Endothelial cell of umbilical vein (primary cell): ENCODE measurements around the gene NOP9. TPM values are rescaled to one million over a fixed set of nuclear protein-coding genes. Genes with fewer than 3 reads are reported as not detected.
A peak's percentile ranks its signal among the peaks of the same experiment; 100 is the strongest.

Experiments used
- BruUV-seq: library from RNA; stranded (reverse); fragments of 400-500 nt; replicated peaks from 2 replicates; lab custom pipeline; 2021; lab: Mats Ljungman, UMichigan
- CTCF ChIA-PET: fragments of 300-600, 350-600 bp; sonication (Branson Sonifier 250); formaldehyde crosslinking; loops from one replicate; lab custom pipeline; 2021; ENCODE audit warnings: antibody characterized with exemption, inconsistent platforms; lab: Charles Lee
- POLR2A ChIA-PET: fragments of 300-600, 350-600 bp; sonication (Branson Sonifier 250); formaldehyde crosslinking; loops from one replicate; lab custom pipeline; 2021; ENCODE audit warnings: antibody characterized with exemption, inconsistent platforms; lab: Charles Lee
- DNase-seq: peaks from one replicate; pipeline ENCODE4 v3.0.0-alpha.2; 2011; ENCODE audit warnings: low read depth, low spot score
- FAIRE-seq: peaks from 2 replicates; lab custom pipeline; 2011; peaks lifted over from hg19 to GRCh38; lab: Jason Lieb, UNC
- H2AFZ ChIP-seq: 2 replicates; pipeline ENCODE4 v1.6.0; 2012; ENCODE audit warnings: low read depth, low read length, control low read depth, inconsistent platforms
- H3K27ac ChIP-seq: 2 replicates; pipeline ENCODE4 v1.5.1; 2011; ENCODE audit warnings: low read depth, mild to moderate bottlenecking, control low read depth, low read length, moderate library complexity; ENCODE audit not compliant: insufficient read depth
- H3K27me3 ChIP-seq, 2 experiments: 2 replicates each; pipeline versions ENCODE4 v1.6.0 to v1.6.1; 2011; ENCODE audit warnings: low read length in 2 of 2, mixed read lengths in 1 of 2; ENCODE audit not compliant: control insufficient read depth in 2 of 2, insufficient read depth in 2 of 2
- H3K36me3 ChIP-seq, 2 experiments: 2 replicates in 1 of 2; 3 replicates in 1 of 2; pipeline ENCODE4 v1.5.1; 2011; ENCODE audit warnings: low read length in 2 of 2, mild to moderate bottlenecking in 1 of 2, moderate library complexity in 1 of 2; ENCODE audit not compliant: control insufficient read depth in 2 of 2, insufficient read depth in 2 of 2; ENCODE audit errors: extremely low read depth in 1 of 2
- H3K4me1 ChIP-seq: 3 replicates; pipeline ENCODE4 v1.5.1; 2011; ENCODE audit warnings: mild to moderate bottlenecking, low read length; ENCODE audit not compliant: control insufficient read depth, insufficient read depth; ENCODE audit errors: extremely low read depth
- H3K4me2 ChIP-seq: 2 replicates; pipeline ENCODE4 v1.6.1; 2011; ENCODE audit warnings: low read length, control low read depth, mixed read lengths; ENCODE audit not compliant: insufficient read depth
- H3K4me3 ChIP-seq, 3 experiments: fragments of 200-600 bp in 1 of 3; sonication (generic), shearing (Covaris generic) in 1 of 3; replicated peaks in 1 of 3; 2 replicates each; pipeline ENCODE4 v1.5.1; 2011 to 2016; ENCODE audit warnings: control low read depth in 3 of 3, low read length in 3 of 3, mild to moderate bottlenecking in 2 of 3, inconsistent platforms in 1 of 3, low read depth in 1 of 3, moderate library complexity in 1 of 3; ENCODE audit not compliant: insufficient read depth in 1 of 3
- H3K79me2 ChIP-seq: 2 replicates; pipeline ENCODE4 v1.6.0; 2012; ENCODE audit warnings: low read length, inconsistent platforms; ENCODE audit not compliant: control insufficient read depth, insufficient read depth
- H3K9ac ChIP-seq: replicated peaks from 2 replicates; pipeline ENCODE3; 2011; ENCODE audit warnings: low read length, control low read depth; ENCODE audit not compliant: insufficient read depth; ENCODE audit errors: extremely low read depth
- H3K9me1 ChIP-seq: replicated peaks from 3 replicates; pipeline ENCODE4 v1.6.0; 2011; ENCODE audit warnings: mild to moderate bottlenecking, low read length; ENCODE audit not compliant: control insufficient read depth, insufficient read depth; ENCODE audit errors: extremely low read depth
- H3K9me3 ChIP-seq: replicated peaks from 2 replicates; pipeline ENCODE4 v1.5.1; 2012; ENCODE audit warnings: low read length, inconsistent platforms; ENCODE audit not compliant: control insufficient read depth, insufficient read depth
- H4K20me1 ChIP-seq: replicated peaks from 2 replicates; pipeline ENCODE3; 2011; ENCODE audit warnings: mild to moderate bottlenecking, low read length; ENCODE audit not compliant: control insufficient read depth, insufficient read depth; ENCODE audit errors: extremely low read depth
- CTCF ChIP-seq, 2 donors: IDR thresholded peaks; 1 replicate in 1 of 2; 2 replicates in 1 of 2; pipeline ENCODE4 v1.5.1; 2011; ENCODE audit warnings: low read length in 2 of 2, mild to moderate bottlenecking in 2 of 2, moderate library complexity in 2 of 2, control low read depth in 1 of 2, inconsistent platforms in 1 of 2, low read depth in 1 of 2; ENCODE audit not compliant: insufficient read depth in 1 of 2; ENCODE audit errors: extremely low read depth in 1 of 2
- EZH2 ChIP-seq: IDR thresholded peaks from 2 replicates; pipeline ENCODE4 v1.6.1; 2012; ENCODE audit warnings: borderline replicate concordance, low read depth, mild to moderate bottlenecking, moderate library complexity, low read length, inconsistent platforms; ENCODE audit not compliant: severe bottlenecking
- GATA2 ChIP-seq: IDR thresholded peaks from 2 replicates; pipeline ENCODE4 v1.7.0; 2011; ENCODE audit warnings: low read depth, mild to moderate bottlenecking, moderate library complexity, mixed read lengths, low read length; ENCODE audit not compliant: insufficient read length, insufficient read depth
- MAX ChIP-seq: IDR thresholded peaks from 2 replicates; pipeline ENCODE4 v1.6.1; 2011; ENCODE audit not compliant: insufficient read depth, insufficient read length
- POLR2A ChIP-seq: IDR thresholded peaks from 2 replicates; pipeline ENCODE4 v1.6.1; 2012; ENCODE audit warnings: low read depth, mild to moderate bottlenecking, control low read depth, low read length
- POLR2AphosphoS5 ChIP-seq: IDR thresholded peaks from 2 replicates; pipeline ENCODE4 v1.6.1; 2012; ENCODE audit warnings: low read depth, mild to moderate bottlenecking, control low read depth, low read length, moderate library complexity; ENCODE audit not compliant: insufficient read depth
- dilution Hi-C: fragments of 300-500 bp; cut with MboI; formaldehyde crosslinking; loops from one replicate; pipeline ENCODE4 v1.15.0; 2019; ENCODE audit warnings: low sequenced_read_pairs; ENCODE audit not compliant: extremely low pct_ligation_motif_present
- intact Hi-C: fragments of 100-400 bp; cut with micrococcal nuclease; formaldehyde crosslinking; loops from one replicate; pipeline ENCODE4 v1.10.0; 2022
- polyA plus RNA-seq, 4 experiments: library from polyadenylated mRNA; depleted of rRNA in 3 of 4; stranded (reverse) in 3 of 4; unstranded in 1 of 4; fragments of >200 nt; gene quantifications; 2 replicates each; pipeline versions ENCODE4 v1.2.1 to v1.2.3, GENCODE V29; 2011 to 2012; ENCODE audit warnings: missing spikeins in 1 of 4
- total RNA-seq: library from RNA; stranded (reverse); gene quantifications from 2 replicates; pipeline ENCODE4 v1.2.3, GENCODE V29; 2021

The NOP9 gene
- total and polyA plus RNA-seq, 2 donors (not counting 3 experiments of a cell fraction or from before 2014, with no cell fraction given): 16.2 to 31.0 TPM

GRCh38 chr14:24272467-24272866, 27.2 kb upstream of the NOP9 start:
- DNase-seq: no peak
- no peak overlapping the region for H3K4me2 ChIP-seq
- H3K9ac ChIP-seq: no peak overlapping the region
- no peaks in the 10 kb centered on the region for H3K9me3 ChIP-seq
- CTCF ChIA-PET: interaction anchor here (1.3 to 2.9 kb wide), 3 partner anchors 16 to 60 kb away, joined by 3 to 28 read pairs (median 5); partner anchors contain the start of gene CHMP4A
- H3K36me3 ChIP-seq: peaks cover 2 to 8% of the 10 kb centered on the region in 2 experiments
- H4K20me1 ChIP-seq: no peaks in the 10 kb centered on the region
- H3K4me3 ChIP-seq: no peak overlapping the region
- no peaks in the 10 kb centered on the region for H3K79me2 ChIP-seq
- H3K4me1 ChIP-seq: peaks cover 9% of the 10 kb centered on the region
- no peaks in the 10 kb centered on the region for H3K27me3 ChIP-seq
- no peak overlapping the region for H2AFZ ChIP-seq
- BruUV-seq: no TSS peak
- no peak overlapping the region for H3K27ac ChIP-seq
- POLR2A ChIA-PET: interaction anchor here (1.9 kb wide), 1 partner anchor 30 kb away, joined by 17 read pairs; the partner anchor contains the start of gene TINF2
- H3K9me1 ChIP-seq: no peaks in the 10 kb centered on the region
- intact Hi-C loops (no loop called here), dilution Hi-C loops (no loop called here)
- peak; percentile 33 for FAIRE-seq
- no peak for TF ChIP-seq POLR2A
- TF ChIP-seq EZH2: no peak
- TF ChIP-seq MAX: no peak
- no peak for TF ChIP-seq GATA2
- no peak for TF ChIP-seq POLR2AphosphoS5
- no peak for TF ChIP-seq CTCF (IDR thresholded peaks at IDR 0.05; ENCODE audit: extremely low read depth in 1 of 2, insufficient read depth in 1 of 2, low read depth in 1 of 2, low read length in 2 of 2)
